Mesendoderm (in vitro differentiated cells): ENCODE results near the gene NKIRAS2. TPM values are rescaled to one million over a fixed set of nuclear protein-coding genes. Genes with fewer than 3 reads are reported as not detected.

Experiments
- DNase-seq: peaks from one replicate; pipeline ENCODE4 v3.0.0; 2013
- H2AK5ac ChIP-seq: 2 replicates; pipeline ENCODE4 v1.6.1; 2013; ENCODE audit warnings: low read length, inconsistent platforms
- H2BK120ac ChIP-seq: 2 replicates; pipeline ENCODE4 v1.6.1; 2013; ENCODE audit warnings: low read depth, mild to moderate bottlenecking, low read length, moderate library complexity, mixed read lengths
- H2BK15ac ChIP-seq: replicated peaks from 2 replicates; pipeline ENCODE4 v1.6.1; 2013; ENCODE audit warnings: low read depth, mild to moderate bottlenecking, moderate library complexity
- H2BK5ac ChIP-seq: 2 replicates; pipeline ENCODE4 v1.6.1; 2013; ENCODE audit warnings: low read length, inconsistent platforms
- H3K18ac ChIP-seq: 2 replicates; pipeline ENCODE4 v1.6.1; 2013; ENCODE audit warnings: mild to moderate bottlenecking, low read length, mixed read lengths
- H3K23ac ChIP-seq: one replicate; pipeline ENCODE4 v1.6.1; 2013; ENCODE audit warnings: low read length
- H3K27ac ChIP-seq: 2 replicates; pipeline ENCODE4 v1.5.1; 2013; ENCODE audit warnings: low read depth, mild to moderate bottlenecking, inconsistent platforms, low read length, moderate library complexity
- H3K27me3 ChIP-seq: 2 replicates; pipeline ENCODE4 v1.6.1; 2013; ENCODE audit warnings: low read length, control low read depth, mild to moderate bottlenecking, inconsistent platforms; ENCODE audit not compliant: insufficient read depth, poor library complexity
- H3K36me3 ChIP-seq: 2 replicates; pipeline ENCODE4 v1.6.1; 2013; ENCODE audit warnings: low read length, inconsistent platforms; ENCODE audit not compliant: control insufficient read depth, insufficient read depth
- H3K4ac ChIP-seq: one replicate; pipeline ENCODE4 v1.6.1; 2013; ENCODE audit warnings: low read depth, mild to moderate bottlenecking, low read length, moderate library complexity
- H3K4me1 ChIP-seq: 2 replicates; pipeline ENCODE4 v1.6.1; 2013; ENCODE audit warnings: low read depth, low read length, inconsistent platforms; ENCODE audit not compliant: control insufficient read depth
- H3K4me2 ChIP-seq: 2 replicates; pipeline ENCODE4 v1.6.1; 2013; ENCODE audit warnings: low read length
- H3K4me3 ChIP-seq: 2 replicates; pipeline ENCODE4 v1.5.1; 2013; ENCODE audit warnings: mild to moderate bottlenecking, low read length
- H3K56ac ChIP-seq: one replicate; pipeline ENCODE4 v1.6.1; 2013; ENCODE audit warnings: low read length
- H3K79me1 ChIP-seq: 2 replicates; pipeline ENCODE4 v1.6.1; 2013; ENCODE audit warnings: low read length, inconsistent platforms
- H3K79me2 ChIP-seq: 2 replicates; pipeline ENCODE4 v1.6.1; 2013; ENCODE audit warnings: mild to moderate bottlenecking, low read length; ENCODE audit not compliant: control insufficient read depth, insufficient read depth
- H3K9ac ChIP-seq: 2 replicates; pipeline ENCODE4 v1.6.1; 2013; ENCODE audit warnings: low read length, inconsistent platforms
- H4K5ac ChIP-seq: one replicate; pipeline ENCODE4 v1.6.1; 2013; ENCODE audit warnings: low read length
- H4K8ac ChIP-seq: one replicate; pipeline ENCODE4 v1.6.1; 2013; ENCODE audit warnings: low read depth, mild to moderate bottlenecking, control low read depth, low read length, moderate library complexity
- WGBS: extraction: QIAGEN DNeasy Blood & Tissue Kit; methylation state at CpG from one replicate; pipeline ENCODE4 v1.1.7; 2013; ENCODE audit warnings: low lambda C conversion rate, missing lambda C conversion rate; ENCODE audit not compliant: insufficient coverage; ENCODE audit errors: extremely low coverage; 5-methylcytosine and 5-hydroxymethylcytosine counted together
- polyA plus RNA-seq, 2 experiments: library from polyadenylated mRNA; stranded (reverse); fragments of 200-250 nt; gene quantifications; one replicate each; pipeline ENCODE4 v1.2.3, GENCODE V29; 2013

Gene NKIRAS2
- 43.6 TPM for polyA plus RNA-seq (2013, experiment 1 of 2)
- polyA plus RNA-seq (2013, experiment 2 of 2), result 42.4 TPM

- peak; percentile 95 for DNase-seq
- Histone ChIP-seq H3K9ac (peak within 1 kb of the TSS; percentile 70), H3K18ac (peak within 1 kb of the TSS; percentile 97), H3K4ac (peak within 1 kb of the TSS; percentile 84), H3K79me2 (peaks cover 32% of the 10 kb centered on the region), H3K27me3 (no peaks in the 10 kb centered on the region), H3K4me1 (peaks cover 7% of the 10 kb centered on the region), H3K27ac (peak within 1 kb of the TSS; percentile 47), H3K56ac (peak within 1 kb of the TSS; percentile 92), H2AK5ac (peak within 1 kb of the TSS; percentile 24), H2BK15ac (no peak within 1 kb of the TSS), H2BK120ac (no peak within 1 kb of the TSS), H3K4me3 (peak within 1 kb of the TSS; percentile 53), H3K79me1 (peaks cover 12% of the 10 kb centered on the region), H3K4me2 (peak within 1 kb of the TSS; percentile 27), H3K23ac (no peak within 1 kb of the TSS), H4K5ac (no peak within 1 kb of the TSS), H3K36me3 (peaks cover 3% of the 10 kb centered on the region), H2BK5ac (no peak within 1 kb of the TSS), H4K8ac (peak within 1 kb of the TSS; percentile 91)
- no CpG with 5 or more reads among the region's 49 CpGs for WGBS
These were observed at the start of gene NKIRAS2 for GRCh38 chr17:42019509-42020404. Gene NKIRAS2, plus strand, starts transcription at chr17:42020090. Its CDS starts 1,488 bp downstream, at chr17:42021578.

- H3K56ac ChIP-seq, result no peak overlapping the region
- no peak overlapping the region for H3K18ac ChIP-seq
- H4K8ac ChIP-seq, result no peak overlapping the region
- H4K5ac ChIP-seq, result no peak overlapping the region
- H3K79me1 ChIP-seq, result peaks cover 11% of the 10 kb centered on the region
- no peaks in the 10 kb centered on the region for H3K79me2 ChIP-seq
- H3K23ac ChIP-seq, result no peak overlapping the region
- H2BK120ac ChIP-seq, result no peak overlapping the region
- H3K4me2 ChIP-seq, result no peak overlapping the region
- H3K36me3 ChIP-seq, result peaks cover 13% of the 10 kb centered on the region
- WGBS, result no CpG with 5 or more reads among the region's 5 CpGs
- peaks cover 2% of the 10 kb centered on the region for H3K4me1 ChIP-seq
- no peak overlapping the region for H2BK15ac ChIP-seq
- no peak overlapping the region for H2BK5ac ChIP-seq
- H3K27ac ChIP-seq, result no peak overlapping the region
- H3K27me3 ChIP-seq, result no peaks in the 10 kb centered on the region
- H2AK5ac ChIP-seq, result no peak overlapping the region
- no peak overlapping the region for H3K9ac ChIP-seq
- DNase-seq, result no peak
- H3K4ac ChIP-seq, result no peak overlapping the region
- H3K4me3 ChIP-seq, result no peak overlapping the region
These were observed 49.0 kb upstream of the NKIRAS2 start for GRCh38 chr17:41970901-41971331.

DNA sequence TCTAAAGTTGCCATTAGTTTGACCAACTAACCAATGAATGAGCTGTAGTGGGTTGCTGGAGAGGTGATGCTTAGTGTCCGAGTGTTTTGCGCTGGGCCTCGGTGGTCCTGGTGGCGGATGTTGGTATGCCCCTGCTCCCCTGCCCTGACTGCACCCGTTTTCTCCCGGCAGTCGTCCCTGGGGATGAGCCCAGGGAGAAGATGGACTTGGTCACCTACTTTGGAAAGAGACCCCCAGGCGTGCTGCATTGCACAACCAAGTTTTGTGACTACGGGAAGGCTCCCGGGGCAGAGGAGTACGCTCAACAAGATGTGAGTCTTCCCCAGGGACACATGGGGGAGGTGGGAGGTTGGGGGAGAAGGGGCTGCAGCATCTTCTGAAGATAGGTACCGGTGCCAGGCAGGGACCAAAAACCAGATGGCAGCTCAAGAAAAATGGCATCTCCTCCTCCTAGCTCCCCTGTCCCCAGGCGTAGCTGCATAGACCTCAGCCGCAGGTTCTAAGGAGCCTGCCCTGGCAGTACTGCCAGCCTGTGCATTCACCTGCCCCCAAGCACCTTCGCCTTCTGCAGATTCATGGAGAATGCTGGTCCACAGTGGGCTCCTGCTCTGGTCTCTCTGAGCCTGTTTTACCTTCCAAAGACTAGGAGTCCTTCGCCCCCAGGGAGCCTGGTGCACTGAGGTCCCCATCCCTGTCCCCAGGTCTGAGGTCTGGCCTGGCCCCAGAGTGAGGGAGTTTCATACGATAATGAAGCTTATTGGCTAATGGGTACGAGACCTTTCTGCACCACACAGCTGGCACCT is 48.0 kb upstream of the NKIRAS2 start:
- Histone ChIP-seq H3K4me3 (no peak overlapping the region), H2BK5ac (no peak overlapping the region), H2AK5ac (no peak overlapping the region), H3K4me2 (no peak overlapping the region), H3K23ac (no peak overlapping the region), H3K4ac (no peak overlapping the region), H3K18ac (no peak overlapping the region), H3K79me2 (no peaks in the 10 kb centered on the region), H3K4me1 (no peaks in the 10 kb centered on the region), H3K27me3 (no peaks in the 10 kb centered on the region), H3K27ac (no peak overlapping the region), H4K5ac (no peak overlapping the region), H3K56ac (no peak overlapping the region), H2BK15ac (no peak overlapping the region), H2BK120ac (no peak overlapping the region), H3K36me3 (peaks cover 13% of the 10 kb centered on the region), H3K9ac (no peak overlapping the region), H3K79me1 (peaks cover 11% of the 10 kb centered on the region), H4K8ac (no peak overlapping the region)
- no peak for DNase-seq
- no CpG with 5 or more reads among the region's 18 CpGs for WGBS

DNA sequence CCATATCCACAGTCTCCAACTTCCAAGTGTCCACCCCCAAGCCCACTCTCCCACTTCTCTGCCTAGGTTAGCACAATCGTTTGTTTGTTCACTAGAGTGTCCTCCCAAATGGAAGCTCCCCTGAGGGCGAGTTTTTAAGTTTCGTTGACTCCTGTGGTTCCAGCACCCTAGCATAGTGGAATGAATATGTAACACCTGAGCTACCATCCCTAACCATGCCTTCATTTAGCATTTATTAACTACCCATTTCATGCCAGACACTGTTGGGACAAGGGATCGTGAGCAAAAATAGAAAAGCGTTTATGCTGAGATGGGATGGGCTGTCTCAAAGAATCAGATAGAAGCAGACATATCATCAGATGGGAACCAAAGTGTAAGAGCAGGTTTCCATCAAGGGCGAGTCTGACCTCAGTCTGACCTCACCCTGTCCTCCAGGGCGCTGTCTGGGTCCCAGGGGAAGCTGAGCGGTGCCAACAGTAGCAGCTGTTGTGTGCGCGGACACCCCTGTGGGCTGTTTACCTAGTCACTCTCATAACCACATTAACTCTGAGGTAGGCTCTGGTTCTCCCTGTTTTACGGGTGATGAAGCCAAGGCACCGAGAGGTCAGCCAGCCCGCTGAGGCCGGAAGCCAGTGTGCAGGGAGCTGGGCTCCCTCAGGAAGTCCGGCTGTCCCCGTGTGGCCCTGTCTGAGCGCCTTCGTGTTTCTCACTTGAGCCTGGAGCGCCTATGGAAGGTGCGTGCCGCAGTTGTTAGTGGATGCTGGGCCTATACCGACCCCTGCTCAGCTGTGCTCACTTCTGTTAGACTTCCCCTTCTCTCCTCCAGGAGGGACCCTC is 47.1 kb upstream of the NKIRAS2 start:
- Histone ChIP-seq H2BK5ac (no peak overlapping the region), H3K18ac (no peak overlapping the region), H3K27ac (no peak overlapping the region), H3K56ac (no peak overlapping the region), H3K4me2 (no peak overlapping the region), H2BK15ac (no peak overlapping the region), H4K8ac (no peak overlapping the region), H3K79me1 (peaks cover 5% of the 10 kb centered on the region), H3K36me3 (peaks cover 13% of the 10 kb centered on the region), H3K27me3 (no peaks in the 10 kb centered on the region), H3K23ac (no peak overlapping the region), H3K4ac (no peak overlapping the region), H3K79me2 (no peaks in the 10 kb centered on the region), H4K5ac (no peak overlapping the region), H2AK5ac (no peak overlapping the region), H3K4me1 (no peaks in the 10 kb centered on the region), H2BK120ac (no peak overlapping the region), H3K4me3 (no peak overlapping the region), H3K9ac (no peak overlapping the region)
- DNase-seq, result no peak
- no CpG with 5 or more reads among the region's 22 CpGs for WGBS

DNA sequence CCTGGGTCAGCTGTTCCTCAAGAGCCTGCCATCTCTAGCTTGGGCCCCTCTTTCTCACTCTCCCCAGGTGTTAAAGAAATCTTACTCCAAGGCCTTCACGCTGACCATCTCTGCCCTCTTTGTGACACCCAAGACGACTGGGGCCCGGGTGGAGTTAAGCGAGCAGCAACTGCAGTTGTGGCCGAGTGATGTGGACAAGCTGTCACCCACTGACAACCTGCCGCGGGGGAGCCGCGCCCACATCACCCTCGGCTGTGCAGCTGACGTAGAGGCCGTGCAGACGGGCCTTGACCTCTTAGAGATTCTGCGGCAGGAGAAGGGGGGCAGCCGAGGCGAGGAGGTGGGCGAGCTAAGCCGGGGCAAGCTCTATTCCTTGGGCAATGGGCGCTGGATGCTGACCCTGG is 46.5 kb upstream of the NKIRAS2 start:
- no peak overlapping the region for H3K56ac ChIP-seq
- no peak overlapping the region for H3K4ac ChIP-seq
- H3K27me3 ChIP-seq, result no peaks in the 10 kb centered on the region
- H4K8ac ChIP-seq, result no peak overlapping the region
- no peak overlapping the region for H2BK120ac ChIP-seq
- no peak for DNase-seq
- no peak overlapping the region for H2AK5ac ChIP-seq
- no CpG with 5 or more reads among the region's 19 CpGs for WGBS
- peaks cover 16% of the 10 kb centered on the region for H3K36me3 ChIP-seq
- peaks cover 2% of the 10 kb centered on the region for H3K79me1 ChIP-seq
- no peak overlapping the region for H2BK15ac ChIP-seq
- H3K18ac ChIP-seq, result no peak overlapping the region
- no peak overlapping the region for H3K4me2 ChIP-seq
- H3K4me1 ChIP-seq, result no peaks in the 10 kb centered on the region
- no peaks in the 10 kb centered on the region for H3K79me2 ChIP-seq
- no peak overlapping the region for H2BK5ac ChIP-seq
- H3K27ac ChIP-seq, result no peak overlapping the region
- H3K23ac ChIP-seq, result no peak overlapping the region
- H3K4me3 ChIP-seq, result no peak overlapping the region
- H3K9ac ChIP-seq, result no peak overlapping the region
- H4K5ac ChIP-seq, result no peak overlapping the region
